ENCODE data around the gene LAYN. TPM values are rescaled to one million over a fixed set of nuclear protein-coding genes. Genes with fewer than 3 reads are reported as not detected.

LAYN gene
- total and polyA plus RNA-seq, 2 donors (not counting 3 experiments of a cell fraction or from before 2014, with no cell fraction given), result 0.92 to 2.2 TPM

DNA sequence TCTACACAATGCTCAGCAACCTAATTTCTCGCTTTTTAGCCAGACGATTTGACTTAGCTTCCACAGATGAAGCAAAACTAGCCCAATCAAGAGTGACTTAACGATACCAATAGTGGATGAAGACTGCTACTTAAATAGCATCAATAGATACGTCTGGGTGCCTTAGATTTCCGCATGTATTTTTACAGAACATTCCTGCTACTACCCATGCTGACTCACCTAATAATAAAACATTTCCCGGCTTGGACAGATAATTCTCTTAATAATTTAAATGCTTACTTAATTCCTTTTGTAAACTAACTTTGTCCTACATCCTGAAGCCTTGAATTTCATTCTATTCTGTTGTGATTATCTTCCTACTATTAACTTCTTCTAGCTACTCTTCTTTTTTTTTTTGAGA, 5.2 kb upstream of the LAYN start:
- Histone ChIP-seq H3K79me2 (ENCODE audit: control insufficient read depth, insufficient read depth, low read length) (no peaks in the 10 kb centered on the region), H3K4me1 (ENCODE audit: control insufficient read depth, extremely low read depth, insufficient read depth, low read length) (peaks cover 4% of the 10 kb centered on the region), H2AFZ (ENCODE audit: low read depth, low read length) (no peak overlapping the region), H4K20me1 (replicated peaks; ENCODE audit: control insufficient read depth, extremely low read depth, insufficient read depth, low read length) (no peaks in the 10 kb centered on the region), H3K9ac (replicated peaks; ENCODE audit: extremely low read depth, insufficient read depth, low read length) (no peak overlapping the region), H3K4me3 (replicated peaks in 1 of 3; ENCODE audit: insufficient read depth in 1 of 3, low read depth in 1 of 3, low read length in 3 of 3) (no peak overlapping the region), H3K27ac (ENCODE audit: insufficient read depth, low read depth, low read length) (no peak overlapping the region), H3K9me3 (replicated peaks; ENCODE audit: control insufficient read depth, insufficient read depth, low read length) (no peaks in the 10 kb centered on the region), H3K36me3 (ENCODE audit: control insufficient read depth in 2 of 2, extremely low read depth in 1 of 2, insufficient read depth in 2 of 2, low read length in 2 of 2) (no peaks in the 10 kb centered on the region), H3K9me1 (replicated peaks; ENCODE audit: control insufficient read depth, extremely low read depth, insufficient read depth, low read length) (no peaks in the 10 kb centered on the region), H3K27me3 (ENCODE audit: control insufficient read depth in 2 of 2, insufficient read depth in 2 of 2, low read length in 2 of 2) (peaks cover 30 to 59% of the 10 kb centered on the region in 2 experiments), H3K4me2 (ENCODE audit: insufficient read depth, low read length) (no peak overlapping the region)
- intact Hi-C loops (cut with micrococcal nuclease), result no loop called here
- BruUV-seq (replicated peaks), result no TSS peak
- no peak for FAIRE-seq
- POLR2A ChIA-PET, result no interaction called here
- no peak for TF ChIP-seq MYC (IDR thresholded peaks at IDR 0.05; ENCODE audit: low read depth, low read length)
- no peak for TF ChIP-seq POLR2A (IDR thresholded peaks at IDR 0.05; ENCODE audit: low read depth, low read length)
- TF ChIP-seq GATA2 (IDR thresholded peaks at IDR 0.05; ENCODE audit: insufficient read depth, insufficient read length, low read depth, low read length), result no peak
- TF ChIP-seq, protein P1, sequence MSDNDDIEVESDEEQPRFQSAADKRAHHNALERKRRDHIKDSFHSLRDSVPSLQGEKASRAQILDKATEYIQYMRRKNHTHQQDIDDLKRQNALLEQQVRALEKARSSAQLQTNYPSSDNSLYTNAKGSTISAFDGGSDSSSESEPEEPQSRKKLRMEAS (IDR thresholded peaks at IDR 0.05; ENCODE audit: insufficient read depth, insufficient read length), result no peak
- no peak for TF ChIP-seq FOS (IDR thresholded peaks at IDR 0.05; ENCODE audit: borderline replicate concordance, insufficient read depth, low read length)
- TF ChIP-seq JUN (IDR thresholded peaks at IDR 0.05; ENCODE audit: borderline replicate concordance, insufficient read depth, insufficient read length, low read depth), result no peak
- TF ChIP-seq, protein P2, sequence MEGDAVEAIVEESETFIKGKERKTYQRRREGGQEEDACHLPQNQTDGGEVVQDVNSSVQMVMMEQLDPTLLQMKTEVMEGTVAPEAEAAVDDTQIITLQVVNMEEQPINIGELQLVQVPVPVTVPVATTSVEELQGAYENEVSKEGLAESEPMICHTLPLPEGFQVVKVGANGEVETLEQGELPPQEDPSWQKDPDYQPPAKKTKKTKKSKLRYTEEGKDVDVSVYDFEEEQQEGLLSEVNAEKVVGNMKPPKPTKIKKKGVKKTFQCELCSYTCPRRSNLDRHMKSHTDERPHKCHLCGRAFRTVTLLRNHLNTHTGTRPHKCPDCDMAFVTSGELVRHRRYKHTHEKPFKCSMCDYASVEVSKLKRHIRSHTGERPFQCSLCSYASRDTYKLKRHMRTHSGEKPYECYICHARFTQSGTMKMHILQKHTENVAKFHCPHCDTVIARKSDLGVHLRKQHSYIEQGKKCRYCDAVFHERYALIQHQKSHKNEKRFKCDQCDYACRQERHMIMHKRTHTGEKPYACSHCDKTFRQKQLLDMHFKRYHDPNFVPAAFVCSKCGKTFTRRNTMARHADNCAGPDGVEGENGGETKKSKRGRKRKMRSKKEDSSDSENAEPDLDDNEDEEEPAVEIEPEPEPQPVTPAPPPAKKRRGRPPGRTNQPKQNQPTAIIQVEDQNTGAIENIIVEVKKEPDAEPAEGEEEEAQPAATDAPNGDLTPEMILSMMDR (IDR thresholded peaks at IDR 0.05; ENCODE audit: extremely low read depth in 1 of 2, insufficient read depth in 1 of 2, low read depth in 1 of 2, low read length in 2 of 2), result no peak
- no peak for TF ChIP-seq EZH2 (IDR thresholded peaks at IDR 0.05; ENCODE audit: borderline replicate concordance, low read depth, low read length, severe bottlenecking)
- TF ChIP-seq POLR2AphosphoS5 (IDR thresholded peaks at IDR 0.05; ENCODE audit: insufficient read depth, low read depth, low read length), result no peak
- dilution Hi-C loops (cut with MboI; ENCODE audit: extremely low pct_ligation_motif_present, low sequenced_read_pairs), result no loop called here
- DNase-seq (ENCODE audit: low read depth, low spot score), result no peak
- CTCF ChIA-PET, result interaction anchor here (0.6 to 1.6 kb wide), 2 partner anchors 16 to 493 kb away, joined by 3 to 4 read pairs; no protein-coding TSS in a partner anchor
